ENCODE data around the gene CCDC51.

- TF ChIP-seq, protein P1, sequence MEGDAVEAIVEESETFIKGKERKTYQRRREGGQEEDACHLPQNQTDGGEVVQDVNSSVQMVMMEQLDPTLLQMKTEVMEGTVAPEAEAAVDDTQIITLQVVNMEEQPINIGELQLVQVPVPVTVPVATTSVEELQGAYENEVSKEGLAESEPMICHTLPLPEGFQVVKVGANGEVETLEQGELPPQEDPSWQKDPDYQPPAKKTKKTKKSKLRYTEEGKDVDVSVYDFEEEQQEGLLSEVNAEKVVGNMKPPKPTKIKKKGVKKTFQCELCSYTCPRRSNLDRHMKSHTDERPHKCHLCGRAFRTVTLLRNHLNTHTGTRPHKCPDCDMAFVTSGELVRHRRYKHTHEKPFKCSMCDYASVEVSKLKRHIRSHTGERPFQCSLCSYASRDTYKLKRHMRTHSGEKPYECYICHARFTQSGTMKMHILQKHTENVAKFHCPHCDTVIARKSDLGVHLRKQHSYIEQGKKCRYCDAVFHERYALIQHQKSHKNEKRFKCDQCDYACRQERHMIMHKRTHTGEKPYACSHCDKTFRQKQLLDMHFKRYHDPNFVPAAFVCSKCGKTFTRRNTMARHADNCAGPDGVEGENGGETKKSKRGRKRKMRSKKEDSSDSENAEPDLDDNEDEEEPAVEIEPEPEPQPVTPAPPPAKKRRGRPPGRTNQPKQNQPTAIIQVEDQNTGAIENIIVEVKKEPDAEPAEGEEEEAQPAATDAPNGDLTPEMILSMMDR (optimal IDR thresholded peaks at IDR 0.05 in 1 of 3, IDR thresholded peaks at IDR 0.05 in 1 of 3, conservative IDR thresholded peaks at IDR 0.05 in 1 of 3; ENCODE audit: extremely low read depth in 1 of 3, insufficient read depth in 2 of 3, low read length in 3 of 3), result peak in 2 of 3 experiments; percentile 55 to 62
- TF ChIP-seq EZH2 (IDR thresholded peaks at IDR 0.05; ENCODE audit: low read length), result no peak
Measured at GRCh38 chr3:48465531-48466378, 25.8 kb upstream of the CCDC51 start.

Measured in keratinocyte (primary cell).